ENCODE measurements around the gene OR5L2. TPM values are rescaled to one million over a fixed set of nuclear protein-coding genes. Genes with fewer than 3 reads are reported as not detected.

OR5L2 gene
- total RNA-seq (2021; fragmentation: NEBNext Ultra II Directional; extraction: Animal tissue kit (Norgen Biotek cat#: 25700)), result not detected in 2 replicates
- polyA plus RNA-seq (2011; rRNA removed), result not detected in 2 replicates
- polyA plus RNA-seq (2011; cell fraction: cytosol; rRNA removed), result not detected
- not detected for polyA plus RNA-seq (2011; cell fraction: nucleus; rRNA removed)
- polyA plus RNA-seq (2012, experiment 1 of 2), result not detected in 4 replicates
- not detected for polyA plus RNA-seq (2012, experiment 2 of 2)
- polyA plus RNA-seq (2013, experiment 1 of 2), result not detected
- polyA plus RNA-seq (2013, experiment 2 of 2), result not detected
- not detected in 2 replicates for polyA minus RNA-seq (2011; rRNA and poly(A)+ RNA removed)
- not detected for polyA minus RNA-seq (2011; cell fraction: cytosol; rRNA and poly(A)+ RNA removed)
- polyA minus RNA-seq (2011; cell fraction: nucleus; rRNA and poly(A)+ RNA removed), result not detected
- long read RNA-seq, experiment 1, result 0 reads
- long read RNA-seq, experiment 2, result 0 reads

DNA sequence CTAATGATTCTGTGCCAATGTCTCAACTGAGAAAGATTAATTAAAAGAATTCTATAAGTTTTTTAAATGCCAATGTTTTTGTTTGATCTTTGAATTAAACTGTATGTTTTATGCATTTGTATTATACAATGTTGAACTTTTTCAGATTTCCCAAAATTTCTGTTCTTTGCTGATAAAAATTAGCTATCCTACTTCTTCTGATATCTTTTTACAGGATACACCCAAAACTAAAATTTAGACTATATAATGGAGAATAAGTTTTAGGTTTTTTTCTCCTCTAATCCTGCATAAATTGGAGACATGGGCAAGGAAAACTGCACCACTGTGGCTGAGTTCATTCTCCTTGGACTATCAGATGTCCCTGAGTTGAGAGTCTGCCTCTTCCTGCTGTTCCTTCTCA, at the start of gene OR5L2:
TSS of gene OR5L2 (plus strand) at position 301 of the 400 bp plus-strand sequence. CDS start at position 301, 0 bp downstream.
- no peak for TF ChIP-seq BRCA1 (IDR thresholded peaks at IDR 0.05; ENCODE audit: low read depth, low read length)
- TF ChIP-seq SP2 (IDR thresholded peaks at IDR 0.05; ENCODE audit: low read length), result no peak
- TF ChIP-seq SIN3A (conservative IDR thresholded peaks at IDR 0.05 in 1 of 2, IDR thresholded peaks at IDR 0.05 in 1 of 2; ENCODE audit: low read depth in 1 of 2, low read length in 2 of 2), result no peak
- TF ChIP-seq RNF2 (IDR thresholded peaks at IDR 0.05; ENCODE audit: borderline replicate concordance, low read depth, low read length, missing control alignments, poor library complexity, severe bottlenecking), result no peak
- TF ChIP-seq RFX5 (IDR thresholded peaks at IDR 0.05; ENCODE audit: borderline replicate concordance, low read depth, low read length), result no peak
- no peak within 1 kb of the TSS for H2BK5ac ChIP-seq (ENCODE audit: low read depth, low read length)
- no peak within 1 kb of the TSS for H3K4me3 ChIP-seq (ENCODE audit: extremely low read depth in 1 of 4, insufficient read depth in 2 of 4, low read depth in 3 of 4, low read length in 4 of 4)
- no peak within 1 kb of the TSS for H3K27ac ChIP-seq (ENCODE audit: low read depth, low read length)
- H2BK12ac ChIP-seq (ENCODE audit: low read depth, low read length), result no peak within 1 kb of the TSS
- ChIA-PET CTCF (ENCODE audit: partially characterized antibody) (no interaction called here), POLR2A (ENCODE audit: partially characterized antibody) (no interaction called here)
- no peak for FAIRE-seq
- H2BK20ac ChIP-seq (ENCODE audit: low read length), result no peak within 1 kb of the TSS
- no peak within 1 kb of the TSS for H2BK120ac ChIP-seq (replicated peaks; ENCODE audit: low read depth, low read length)
- no peak within 1 kb of the TSS for H4K8ac ChIP-seq (ENCODE audit: extremely low read depth, insufficient read depth, low read length)
- peaks cover 54% of the 10 kb centered on the region in 2 experiments for H3K9me3 ChIP-seq (ENCODE audit: insufficient read depth in 2 of 2, low read depth in 1 of 2, low read length in 1 of 2)
- H3K4me1 ChIP-seq (replicated peaks in 1 of 4; ENCODE audit: control insufficient read depth in 3 of 4, insufficient read depth in 4 of 4, low read length in 3 of 4), result no peaks in the 10 kb centered on the region
- no peak within 1 kb of the TSS for H2BK15ac ChIP-seq (ENCODE audit: low read length)
- no peak within 1 kb of the TSS for H3K4me2 ChIP-seq (ENCODE audit: insufficient read depth in 1 of 2, low read depth in 2 of 2, low read length in 2 of 2)
- no peak within 1 kb of the TSS for H3K4ac ChIP-seq (replicated peaks; ENCODE audit: insufficient read length, low read depth, low read length)
- H4K91ac ChIP-seq (replicated peaks; ENCODE audit: insufficient read length, low read length), result no peak within 1 kb of the TSS
- no peak within 1 kb of the TSS for H3K56ac ChIP-seq (replicated peaks; ENCODE audit: insufficient read length, low read depth, low read length)
- H3K79me2 ChIP-seq (ENCODE audit: control insufficient read depth in 1 of 2, insufficient read depth in 2 of 2, low read length in 2 of 2), result no peaks in the 10 kb centered on the region
- H4K20me1 ChIP-seq (replicated peaks in 1 of 2; ENCODE audit: control insufficient read depth in 1 of 2, insufficient read depth in 2 of 2, low read length in 2 of 2), result no peaks in the 10 kb centered on the region
- H3K14ac ChIP-seq (ENCODE audit: insufficient read length), result no peak within 1 kb of the TSS
- H3K18ac ChIP-seq (ENCODE audit: extremely low read depth, low read length), result no peak within 1 kb of the TSS
- no peak for DNase-seq (ENCODE audit: low read depth in 1 of 2, low spot score in 2 of 2)
- no peaks in the 10 kb centered on the region for H3K27me3 ChIP-seq (replicated peaks in 1 of 4; ENCODE audit: control insufficient read depth in 3 of 4, extremely low read depth in 1 of 4, insufficient read depth in 3 of 4, low read length in 3 of 4)
- no peak within 1 kb of the TSS for H3K9ac ChIP-seq (replicated peaks in 1 of 4; ENCODE audit: extremely low read depth in 1 of 4, low read depth in 3 of 4, low read length in 3 of 4)
- H3K23me2 ChIP-seq (ENCODE audit: low read depth, low read length), result no peaks in the 10 kb centered on the region; the same call in 1 of the 2 replicates
- no peaks in the 10 kb centered on the region for H3K79me1 ChIP-seq (ENCODE audit: low read depth, low read length)
- no peaks in the 10 kb centered on the region for H3K36me3 ChIP-seq (ENCODE audit: control insufficient read depth in 2 of 4, insufficient read depth in 4 of 4, low read length in 3 of 4)
- no peak within 1 kb of the TSS for H3K23ac ChIP-seq (ENCODE audit: insufficient read length)
- no peak within 1 kb of the TSS for H2AK5ac ChIP-seq (ENCODE audit: low read depth, low read length)
- no peak within 1 kb of the TSS for H4K5ac ChIP-seq (ENCODE audit: insufficient read length, low read depth, low read length)
- no peak within 1 kb of the TSS for H2AFZ ChIP-seq (ENCODE audit: low read length)

Data from H1 (cell line).